Prostate gland (tissue), 2 donors: ENCODE data around the gene JUN.

Source experiments
- CTCF ChIP-seq, 4 experiments: fragments of 200-600 bp in 2 of 4; fragments of 450-650 bp in 2 of 4; sonication (generic) in 2 of 4; IDR thresholded peaks; 1 replicate in 3 of 4; 2 replicates in 1 of 4; pipeline ENCODE4 v1.5.1; 2016 to 2019; ENCODE audit warnings: antibody characterized with exemption in 4 of 4, mild to moderate bottlenecking in 2 of 4, moderate library complexity in 2 of 4
- POLR2A ChIP-seq: fragments of 450-650 bp; IDR thresholded peaks from one replicate; pipeline ENCODE4 v1.6.1; 2016; ENCODE audit warnings: antibody characterized with exemption, mild to moderate bottlenecking

GRCh38 chr1:58791106-58791505 is 7.3 kb upstream of the JUN start:
- no peak for TF ChIP-seq POLR2A
- TF ChIP-seq CTCF (IDR thresholded peaks at IDR 0.05), result no peak
